GM15510 (cell line): ENCODE data around the gene DOC2A.

Experiments
- POLR2A ChIP-seq: IDR thresholded peaks from 3 replicates; pipeline ENCODE4 v1.6.1; 2011; ENCODE audit warnings: borderline replicate concordance; ENCODE audit not compliant: insufficient read length; ENCODE audit errors: extremely low read depth

The DOC2A gene

DNA sequence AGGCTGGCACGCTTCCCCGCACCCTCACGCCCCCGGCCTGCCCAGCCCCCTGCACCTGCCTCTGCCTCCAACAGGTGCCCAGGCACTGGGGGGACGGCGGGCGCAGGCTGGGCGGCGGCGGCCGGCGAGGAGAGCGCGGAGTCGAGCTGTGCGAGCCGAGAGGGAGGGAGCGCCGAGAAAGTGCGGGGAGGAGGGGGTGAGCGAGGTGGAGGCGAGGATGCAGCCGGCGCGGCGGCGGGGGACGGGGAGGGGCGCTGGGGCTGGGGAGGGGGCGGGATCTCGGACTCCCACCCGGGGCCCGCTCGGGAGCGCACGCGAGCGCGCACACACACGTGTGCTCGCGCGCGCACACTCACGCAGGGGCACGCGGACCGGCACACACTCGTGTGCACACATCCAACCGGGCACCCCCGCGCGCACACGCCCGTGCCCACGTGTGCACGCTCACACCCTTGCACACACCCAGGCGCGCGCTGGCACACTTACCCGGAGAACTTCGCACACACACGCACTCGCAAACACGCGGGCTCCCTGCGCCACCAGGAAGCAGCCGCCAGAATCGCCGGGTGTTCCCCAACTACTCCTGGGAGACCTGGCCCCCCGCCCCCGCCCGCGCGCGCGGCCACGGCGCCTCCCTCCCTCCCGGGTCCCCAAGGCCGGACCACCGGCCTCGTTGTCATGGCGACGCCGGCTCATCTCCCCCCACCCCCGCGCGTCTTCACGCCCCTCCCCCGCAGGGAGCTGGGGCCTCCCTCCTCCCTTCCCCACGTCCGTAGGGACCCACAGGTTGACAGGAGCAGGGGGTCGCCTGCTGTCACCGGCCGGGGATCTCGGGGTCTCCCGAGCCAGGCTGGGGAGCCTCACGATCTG lies at the start of gene DOC2A:
Gene DOC2A (minus strand): TSS at position 184 of the 870 bp plus-strand sequence. CDS start 805 bp downstream, outside the sequence.
- TF ChIP-seq POLR2A = no peak

DNA sequence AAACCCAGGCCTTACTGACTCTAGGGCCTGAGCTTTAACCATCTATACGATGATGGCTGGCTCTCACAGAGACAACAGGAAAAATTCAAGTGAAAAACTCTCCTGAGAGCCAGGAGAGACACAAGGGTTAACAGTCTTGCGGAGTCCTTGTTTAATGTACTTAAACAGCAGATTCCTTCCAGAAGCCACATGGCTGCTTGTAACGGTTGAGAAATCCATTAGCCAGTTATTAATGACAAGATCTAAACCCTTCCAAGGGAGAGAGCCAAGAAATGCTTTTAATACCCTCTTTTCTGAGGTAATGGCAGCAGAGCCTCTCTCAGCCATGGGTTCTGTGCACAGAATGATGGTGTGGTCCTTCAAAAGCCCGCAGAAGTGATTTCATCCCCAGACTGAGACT lies 49.5 kb upstream of the DOC2A start:
- TF ChIP-seq POLR2A = no peak

DNA sequence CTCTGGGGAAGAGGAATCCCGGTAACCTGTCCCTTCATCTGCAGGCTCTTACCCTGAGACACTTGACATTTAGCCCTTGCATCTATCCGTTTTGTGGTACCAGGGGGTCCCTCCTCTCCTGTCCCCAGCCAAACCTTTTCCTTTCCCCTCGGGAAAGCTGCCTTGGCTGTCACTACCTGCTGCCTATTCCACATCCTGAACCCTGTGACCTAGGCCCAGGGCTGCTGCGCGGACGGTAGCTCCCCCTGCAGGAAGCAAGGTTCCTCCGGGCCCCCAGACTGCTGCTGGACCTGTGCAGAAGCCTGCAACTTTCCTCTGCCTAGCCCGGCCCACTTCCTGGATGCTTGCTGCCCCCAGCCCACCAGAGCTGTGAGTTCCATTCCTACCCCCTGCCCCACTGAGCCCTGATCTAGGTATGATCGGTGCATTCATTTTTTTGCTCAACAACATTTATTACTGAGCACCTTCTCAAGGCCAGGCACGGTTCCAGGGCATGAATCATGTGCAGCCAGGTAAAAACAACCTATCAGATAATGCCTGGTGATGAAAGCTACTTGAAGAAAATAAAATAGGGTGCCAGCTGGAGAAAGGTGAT lies 44.2 kb upstream of the DOC2A start:
- TF ChIP-seq POLR2A = no peak

DNA sequence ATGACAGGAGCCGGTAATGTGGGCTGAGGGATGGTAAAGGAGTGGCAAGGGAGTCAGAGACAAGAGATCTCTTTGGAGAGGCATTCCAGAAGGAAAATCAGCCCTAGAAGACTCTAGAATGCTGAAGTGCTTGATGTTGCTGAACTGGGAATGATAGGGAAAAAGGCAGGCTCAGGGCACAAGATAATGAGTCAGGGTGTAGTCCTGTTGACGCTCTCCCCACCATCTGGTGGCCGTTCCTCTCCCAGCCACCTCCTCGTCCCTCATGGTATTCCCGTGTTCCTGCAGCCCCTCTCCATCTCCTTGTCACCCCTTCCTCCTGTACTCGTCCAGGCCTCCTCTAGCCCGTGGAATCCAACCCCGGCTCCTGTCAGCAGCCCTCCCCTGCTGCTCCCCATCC lies 43.6 kb upstream of the DOC2A start:
- TF ChIP-seq POLR2A = no peak

DNA sequence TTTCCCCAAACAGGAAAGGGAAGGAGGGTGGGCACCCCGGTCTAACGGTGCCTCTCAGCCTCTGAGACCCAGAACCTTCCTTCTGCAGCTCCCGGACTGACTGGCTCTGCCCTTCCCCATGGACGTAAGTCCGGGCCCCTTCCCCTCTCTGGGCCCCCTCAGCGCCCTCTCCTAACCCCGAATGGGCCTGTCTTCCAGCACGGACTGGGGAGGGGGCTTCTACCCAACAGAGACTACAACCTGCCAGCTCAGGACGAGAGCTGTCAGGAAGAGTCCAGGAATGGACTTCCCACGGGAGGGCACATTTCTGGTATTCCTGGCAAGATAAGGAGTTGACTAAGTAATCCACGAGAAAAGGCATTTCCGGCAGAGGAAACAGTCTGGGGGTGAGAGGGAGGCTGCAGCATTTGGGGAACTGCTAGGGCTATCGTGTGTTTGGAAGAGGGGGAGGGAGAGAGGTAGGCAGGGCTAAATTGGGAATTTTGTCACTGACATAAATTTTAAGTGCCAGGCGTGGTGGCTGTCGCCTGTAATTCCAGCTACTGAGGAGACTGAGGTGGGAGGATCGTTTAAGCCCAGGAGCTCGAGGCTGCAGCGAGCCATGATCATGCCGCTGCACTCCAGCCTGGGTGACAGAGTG lies 42.7 kb upstream of the DOC2A start:
- no peak for TF ChIP-seq POLR2A

DNA sequence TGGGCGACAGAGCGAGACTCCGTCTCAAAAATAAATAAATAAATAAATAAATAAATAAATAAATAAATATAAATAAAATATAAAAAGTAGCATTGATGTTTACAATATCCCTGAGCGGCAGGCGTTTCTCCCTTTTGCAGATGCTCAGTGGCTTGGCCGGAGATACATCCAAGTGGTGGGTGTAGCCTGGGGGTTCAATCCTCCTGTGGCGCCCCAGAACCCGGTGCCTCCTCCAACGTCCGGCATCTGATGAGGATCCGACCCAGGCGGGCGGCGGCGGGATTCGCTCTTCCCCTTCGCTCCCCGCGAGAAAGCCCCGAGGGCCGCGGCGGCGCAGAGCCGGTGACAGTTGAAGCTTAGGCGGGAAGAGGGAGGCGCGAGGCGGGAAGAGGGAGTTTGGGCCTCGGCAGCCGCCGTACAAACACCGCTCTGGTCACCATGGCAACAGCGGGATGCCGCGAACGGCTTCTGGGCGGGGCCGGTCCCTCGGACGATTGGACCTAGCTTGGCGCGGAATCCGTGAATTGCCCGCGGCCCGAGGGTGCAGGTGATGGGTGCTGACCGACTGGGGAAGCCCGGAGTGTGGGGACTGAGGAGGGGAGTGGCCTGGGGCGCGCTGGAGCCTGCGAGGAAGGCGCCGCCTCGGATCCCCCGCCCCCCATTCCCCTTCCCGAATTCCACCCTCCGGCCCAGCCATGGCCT lies 42.0 kb upstream of the DOC2A start:
- TF ChIP-seq POLR2A = peak; percentile 44

DNA sequence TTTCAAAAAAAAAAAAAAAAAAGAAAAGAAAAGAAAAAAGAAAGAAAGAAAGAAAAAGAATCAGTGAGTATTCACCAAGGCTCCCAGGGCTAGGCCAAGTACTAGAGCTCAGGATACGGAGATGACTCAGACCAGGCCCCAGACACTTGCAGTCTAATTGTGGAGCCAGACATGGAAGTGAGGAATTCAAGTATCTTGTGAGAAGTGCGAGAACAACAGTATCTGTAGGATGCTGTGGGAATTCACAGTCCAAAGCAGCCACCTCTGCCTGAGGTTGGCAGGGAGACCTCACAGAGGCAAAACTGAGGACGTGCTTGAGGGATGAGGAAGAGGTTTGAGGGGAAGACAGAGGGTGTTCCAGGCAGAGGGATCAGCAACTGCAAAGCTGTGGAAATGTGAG lies 40.7 kb upstream of the DOC2A start:
- TF ChIP-seq POLR2A = no peak

DNA sequence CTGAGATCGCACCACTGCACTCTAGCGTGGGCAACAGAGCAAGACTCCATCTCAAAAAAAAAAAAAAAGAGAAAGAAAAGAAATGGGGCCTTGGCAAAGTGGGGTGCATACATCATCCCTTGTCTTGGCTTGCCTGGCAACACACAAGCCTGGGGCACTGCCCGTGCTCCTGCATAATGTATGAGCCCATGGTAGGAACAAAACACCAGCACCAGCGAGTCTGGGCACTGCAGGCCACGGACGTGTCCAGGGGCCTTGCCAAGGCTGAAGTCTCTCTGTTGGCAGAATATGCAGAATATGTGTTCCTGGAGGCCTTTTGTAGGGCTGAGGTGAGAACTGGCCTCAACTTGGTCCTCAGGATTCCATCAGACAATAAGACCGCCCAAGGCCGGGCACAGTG lies 39.0 kb upstream of the DOC2A start:
- TF ChIP-seq POLR2A = no peak

DNA sequence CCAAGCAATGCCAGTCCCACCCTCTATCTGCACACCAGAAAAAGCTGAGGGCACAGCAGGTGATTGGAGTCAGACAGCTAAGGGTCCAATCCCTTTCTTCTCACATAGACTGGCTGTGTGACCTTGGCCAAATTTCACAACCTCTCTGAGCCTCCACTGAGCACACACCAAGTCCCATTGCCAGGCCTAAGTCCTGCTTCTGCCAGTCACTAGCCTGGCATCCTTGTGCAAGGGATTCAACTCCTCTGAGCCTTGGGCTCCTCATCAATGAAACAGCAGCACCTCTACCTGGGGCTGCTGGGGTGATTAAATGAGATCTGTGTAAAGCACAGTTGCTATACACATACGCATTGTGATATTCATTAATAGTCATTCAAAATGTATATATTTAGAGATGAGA lies 35.8 kb upstream of the DOC2A start:
- TF ChIP-seq POLR2A = no peak

DNA sequence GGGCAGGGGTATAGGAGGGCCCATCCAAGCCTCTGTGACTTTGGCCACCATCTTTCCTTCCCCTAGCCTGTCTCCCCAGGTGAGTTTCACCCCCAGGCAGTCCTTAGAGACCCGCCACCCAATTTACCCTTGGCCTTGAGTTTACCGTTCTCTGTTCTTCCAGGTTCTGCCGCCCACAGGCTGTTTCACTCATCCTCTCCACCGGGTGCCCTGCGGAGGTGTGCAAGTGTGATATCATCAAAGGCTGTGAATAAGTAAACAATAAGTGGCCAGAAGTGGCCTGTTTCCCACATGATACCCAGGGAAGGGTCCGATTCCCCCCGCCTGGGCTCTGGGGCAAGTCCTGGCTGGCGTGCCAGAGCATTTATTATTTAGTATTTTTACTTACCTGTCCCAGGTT lies 35.4 kb upstream of the DOC2A start:
- no peak for TF ChIP-seq POLR2A

DNA sequence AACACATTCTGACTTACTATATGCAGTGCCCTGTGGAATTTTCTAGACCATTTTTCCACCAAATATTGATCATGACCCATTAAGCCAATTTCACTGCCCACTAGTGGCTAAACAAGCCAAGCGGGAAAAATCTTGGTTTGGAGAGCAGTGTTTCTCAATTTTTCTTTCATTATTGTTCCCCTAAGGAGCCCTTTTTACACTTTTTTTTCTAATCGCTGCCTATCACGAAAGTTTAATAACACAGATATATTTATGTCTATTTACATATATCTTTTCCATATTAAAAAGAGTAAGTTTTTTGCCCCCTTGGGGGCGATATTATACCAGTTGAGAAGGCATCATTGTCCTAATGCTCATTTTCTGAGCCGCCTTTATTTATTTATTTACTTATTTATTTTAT lies 31.0 kb upstream of the DOC2A start:
- no peak for TF ChIP-seq POLR2A

DNA sequence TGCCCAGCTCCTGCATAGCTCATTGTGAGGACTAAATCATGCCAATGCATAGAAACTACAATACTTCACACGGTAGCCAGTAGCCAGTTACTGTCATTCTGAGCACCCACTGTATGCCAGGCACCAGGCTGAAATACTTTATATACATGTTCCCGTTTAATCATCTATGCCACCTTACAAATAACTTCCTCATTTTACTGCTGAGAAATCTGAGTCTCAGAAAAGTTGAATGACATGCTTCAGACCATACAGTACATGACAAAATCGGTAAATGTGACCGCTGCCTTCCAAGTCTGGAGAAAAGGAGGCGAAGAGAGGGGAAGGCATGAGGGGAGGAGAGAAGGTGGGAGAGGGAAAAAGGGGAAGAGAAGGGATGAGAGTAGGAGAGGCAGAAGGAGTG lies 29.4 kb upstream of the DOC2A start:
- no peak for TF ChIP-seq POLR2A

DNA sequence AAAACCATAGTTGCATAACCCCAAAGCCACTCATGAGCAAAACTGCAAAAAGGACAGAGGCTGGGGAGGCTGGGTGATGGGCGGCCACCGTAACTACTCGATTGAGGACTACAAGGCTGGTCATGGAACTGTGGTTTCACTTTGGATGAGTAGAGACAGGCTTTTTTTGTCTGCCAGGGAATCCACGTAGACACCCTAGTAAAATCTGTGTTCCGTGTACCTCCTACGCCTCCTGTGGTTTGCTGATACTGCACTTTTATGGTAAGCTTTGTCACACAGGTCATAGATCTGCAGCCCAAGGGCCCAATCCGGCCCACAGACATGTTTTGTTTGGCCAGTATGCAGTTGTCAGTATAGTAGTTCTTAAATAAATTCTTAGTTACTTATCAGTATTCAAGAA lies 22.4 kb upstream of the DOC2A start:
- TF ChIP-seq POLR2A = no peak

DNA sequence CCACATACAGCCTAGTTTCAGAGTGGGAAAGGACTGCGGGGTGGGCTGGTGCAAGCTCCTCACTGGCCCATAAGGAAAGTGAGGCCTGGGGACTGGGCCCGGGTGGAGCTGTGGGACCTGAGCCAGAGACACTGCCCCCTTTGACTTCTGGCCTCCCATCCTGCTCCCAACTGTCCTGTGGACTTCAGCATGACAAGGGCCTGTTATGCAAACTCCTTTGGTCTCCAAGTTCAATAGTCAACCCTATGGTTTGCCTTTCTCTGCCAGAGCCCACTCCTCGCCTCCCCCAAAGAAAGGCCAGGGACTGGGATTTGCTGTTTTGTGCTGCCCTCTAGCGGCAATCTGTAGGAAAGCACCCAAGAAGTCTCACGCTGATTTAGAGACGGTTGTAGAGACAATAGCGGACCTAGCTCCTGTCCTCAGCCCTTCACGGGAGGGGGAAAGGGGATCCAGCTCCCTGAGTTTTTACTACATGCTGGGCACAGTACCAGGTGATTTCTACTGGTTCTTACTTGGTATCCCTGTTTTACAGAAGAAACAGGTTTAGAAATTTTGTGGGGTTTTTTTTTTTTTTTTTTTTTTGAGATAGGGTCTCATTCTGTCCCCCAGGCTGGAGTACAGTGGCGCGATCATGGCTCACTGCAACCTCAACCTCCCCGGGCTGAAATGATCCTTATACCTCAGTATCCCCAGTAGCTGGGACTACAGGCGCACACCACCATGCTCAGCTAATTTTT lies 21.4 kb upstream of the DOC2A start:
- no peak for TF ChIP-seq POLR2A

DNA sequence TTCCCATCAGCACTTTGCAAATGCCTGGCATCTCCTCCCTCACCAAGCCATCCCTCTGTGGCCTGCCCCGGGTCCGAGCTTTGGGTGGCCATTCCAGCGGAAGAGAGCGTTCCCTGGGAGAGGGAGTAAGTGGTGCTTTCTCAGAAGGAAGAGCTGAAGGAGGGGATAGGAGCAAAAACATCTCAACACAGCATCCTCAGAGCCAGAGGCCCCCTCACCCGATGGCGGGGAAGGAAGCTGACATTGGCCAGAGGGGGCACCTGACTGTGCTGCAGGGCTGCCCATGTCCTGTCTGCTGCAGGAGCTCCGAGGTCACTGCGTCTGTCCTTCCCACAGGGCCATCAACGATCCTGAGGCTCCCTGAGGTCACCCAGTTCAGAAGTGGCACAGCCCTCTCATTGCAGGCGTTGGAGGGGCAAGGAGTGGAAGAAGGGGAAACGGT lies 20.7 kb upstream of the DOC2A start:
- TF ChIP-seq POLR2A = no peak

DNA sequence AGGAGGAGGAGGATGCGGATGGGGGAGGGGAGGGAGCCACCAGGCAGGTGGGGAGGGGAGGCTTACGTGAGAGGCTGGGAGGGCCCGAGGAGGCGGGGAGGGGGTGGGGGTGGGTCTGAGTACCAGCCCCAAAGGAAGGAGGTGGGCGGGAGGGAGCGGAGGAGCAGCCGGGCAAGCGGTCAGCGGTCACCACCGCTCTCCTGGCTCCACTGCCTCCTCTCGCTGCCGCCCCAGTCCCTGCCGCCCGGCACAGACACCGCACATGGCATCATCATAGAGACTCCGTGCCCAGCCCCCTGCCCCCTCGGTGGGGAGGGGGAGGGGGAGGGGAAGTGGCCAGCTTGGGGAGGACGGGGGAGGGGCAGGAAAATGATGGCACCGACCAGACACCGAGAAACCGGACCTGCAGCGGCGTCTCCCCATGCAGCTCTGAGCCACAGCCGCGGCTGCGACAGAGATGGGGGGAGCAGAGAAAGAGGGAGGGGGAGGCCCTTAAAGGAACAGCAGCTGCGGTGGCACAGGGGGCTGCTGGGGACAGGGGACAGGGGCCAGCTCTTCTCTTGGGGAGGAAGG lies 20.1 kb upstream of the DOC2A start, which contains the start of gene TLCD3B:
Gene TLCD3B (minus strand): TSS at position 431 of the 573 bp plus-strand sequence. CDS start 744 bp downstream, outside the sequence.
- no peak for TF ChIP-seq POLR2A
